Dendritic cell treated with granulocyte-macrophage colony-stimulating factor and Interleukin-4, amounts not matched to agents 40 ng/mL and 50 ng/mL, for 4 days (primary cell): ENCODE results near the gene RAB19.
"Not testable (repeated sequence)": the region's sequence is repeated elsewhere in the genome, so short reads cannot be mapped to it uniquely, and the experiment has no call there.

Experiments
- H3K27ac Mint-ChIP-seq: one replicate; pipeline ENCODE4 v1.8.0; 2022; ENCODE audit warnings: mild to moderate bottlenecking, mixed read lengths
- H3K27me3 Mint-ChIP-seq: one replicate; pipeline ENCODE4 v1.8.0; 2022; ENCODE audit warnings: mild to moderate bottlenecking, mixed read lengths
- H3K36me3 Mint-ChIP-seq: one replicate; pipeline ENCODE4 v1.8.0; 2022; ENCODE audit warnings: low read depth, mixed read lengths
- H3K4me1 Mint-ChIP-seq: one replicate; pipeline ENCODE4 v1.8.0; 2022; ENCODE audit warnings: low read depth, mixed read lengths
- H3K4me3 Mint-ChIP-seq: one replicate; pipeline ENCODE4 v1.8.0; 2022; ENCODE audit warnings: mild to moderate bottlenecking, moderate library complexity, mixed read lengths
- H3K9me3 Mint-ChIP-seq: one replicate; pipeline ENCODE4 v1.8.0; 2022; ENCODE audit warnings: mixed read lengths
- intact Hi-C: fragments of 100-400 bp; cut with micrococcal nuclease; formaldehyde crosslinking; loops from one replicate; pipeline ENCODE4 v1.15.0; 2022

Gene RAB19

GRCh38 chr7:140453785-140454656 is 50.2 kb downstream of the RAB19 start:
- H3K4me1 Mint-ChIP-seq = peaks cover 11% of the 10 kb centered on the region
- H3K4me3 Mint-ChIP-seq, H3K9me3 Mint-ChIP-seq, H3K27me3 Mint-ChIP-seq, intact Hi-C loops, H3K27ac Mint-ChIP-seq: not testable (repeated sequence)
- peaks cover 80% of the 10 kb centered on the region for H3K36me3 Mint-ChIP-seq

GRCh38 chr7:140454657-140455015 is 50.8 kb downstream of the RAB19 start:
- H3K27ac Mint-ChIP-seq = no peak overlapping the region
- no peaks in the 10 kb centered on the region for H3K9me3 Mint-ChIP-seq
- peaks cover 11% of the 10 kb centered on the region for H3K4me1 Mint-ChIP-seq
- intact Hi-C loops = no loop called here
- H3K4me3 Mint-ChIP-seq = no peak overlapping the region
- H3K36me3 Mint-ChIP-seq = peaks cover 85% of the 10 kb centered on the region
- H3K27me3 Mint-ChIP-seq = no peaks in the 10 kb centered on the region

GRCh38 chr7:140455743-140456142 is 51.9 kb downstream of the RAB19 start:
- Mint-ChIP-seq H3K4me3 (no peak overlapping the region), H3K36me3 (peaks cover 92% of the 10 kb centered on the region), H3K27ac (no peak overlapping the region), H3K9me3 (no peaks in the 10 kb centered on the region), H3K27me3 (no peaks in the 10 kb centered on the region), H3K4me1 (peaks cover 11% of the 10 kb centered on the region)
- intact Hi-C loops = no loop called here

- Mint-ChIP-seq H3K36me3 (peaks cover 100% of the 10 kb centered on the region), H3K9me3 (no peaks in the 10 kb centered on the region), H3K4me1 (peaks cover 9% of the 10 kb centered on the region), H3K4me3 (no peak overlapping the region), H3K27me3 (no peaks in the 10 kb centered on the region), H3K27ac (no peak overlapping the region)
- intact Hi-C loops = no loop called here
Measured at GRCh38 chr7:140456551-140457051, 52.7 kb downstream of the RAB19 start.

- H3K4me3 Mint-ChIP-seq = no peak overlapping the region
- no peaks in the 10 kb centered on the region for H3K27me3 Mint-ChIP-seq
- no peaks in the 10 kb centered on the region for H3K9me3 Mint-ChIP-seq
- intact Hi-C loops = no loop called here
- H3K4me1 Mint-ChIP-seq = peaks cover 5% of the 10 kb centered on the region
- H3K27ac Mint-ChIP-seq = no peak overlapping the region
- peaks cover 98% of the 10 kb centered on the region for H3K36me3 Mint-ChIP-seq
Measured at GRCh38 chr7:140458201-140458600, 54.3 kb downstream of the RAB19 start.

- Mint-ChIP-seq H3K36me3 (peaks cover 98% of the 10 kb centered on the region), H3K4me3 (no peak overlapping the region), H3K9me3 (no peaks in the 10 kb centered on the region), H3K27ac (no peak overlapping the region), H3K27me3 (no peaks in the 10 kb centered on the region), H3K4me1 (peaks cover 5% of the 10 kb centered on the region)
- intact Hi-C loops = no loop called here
Measured at GRCh38 chr7:140458916-140459315, 55.1 kb downstream of the RAB19 start.

GRCh38 chr7:140463111-140463510 is 59.3 kb downstream of the RAB19 start:
- Mint-ChIP-seq H3K27me3 (no peaks in the 10 kb centered on the region), H3K4me3 (no peak overlapping the region), H3K36me3 (peaks cover 98% of the 10 kb centered on the region), H3K4me1 (no peaks in the 10 kb centered on the region), H3K27ac (no peak overlapping the region), H3K9me3 (no peaks in the 10 kb centered on the region)
- intact Hi-C loops = no loop called here

GRCh38 chr7:140475747-140476333 is 72.0 kb downstream of the RAB19 start:
- Mint-ChIP-seq H3K27ac (no peak overlapping the region), H3K4me3 (no peak overlapping the region), H3K36me3 (peaks cover 40% of the 10 kb centered on the region), H3K9me3 (no peaks in the 10 kb centered on the region), H3K4me1 (peaks cover 27% of the 10 kb centered on the region), H3K27me3 (no peaks in the 10 kb centered on the region)
- intact Hi-C loops = loop anchor here (2.0 to 5.0 kb wide), 2 partner anchors 43 to 176 kb away; no protein-coding TSS in a partner anchor

GRCh38 chr7:140476698-140477261 is 72.9 kb downstream of the RAB19 start:
- Mint-ChIP-seq H3K4me3 (peak overlapping the region; percentile 93), H3K4me1 (peaks cover 27% of the 10 kb centered on the region), H3K9me3 (no peaks in the 10 kb centered on the region), H3K36me3 (peaks cover 31% of the 10 kb centered on the region), H3K27me3 (no peaks in the 10 kb centered on the region), H3K27ac (peak overlapping the region; percentile 89)
- intact Hi-C loops = loop anchor here (2.0 to 5.0 kb wide), 2 partner anchors 42 to 176 kb away; no protein-coding TSS in a partner anchor
